OCI-LY3 (cell line): ENCODE results near the gene TMEM215.

Experiments used
- H2AFZ ChIP-seq: fragments of 200-600, 300-600 bp; shearing (Covaris generic); 2 replicates; pipeline ENCODE4 v1.6.0; 2014; ENCODE audit warnings: antibody characterized with exemption, low read depth, low read length
- H3K27ac ChIP-seq: fragments of 200-600, 300-600 bp; sonication (generic); 2 replicates; pipeline ENCODE4 v1.5.1; 2014; ENCODE audit warnings: mild to moderate bottlenecking, low read length, moderate library complexity, mixed read lengths
- H3K27me3 ChIP-seq: fragments of 200-600, 300-600 bp; sonication (generic); 2 replicates; pipeline ENCODE4 v1.6.1; 2014; ENCODE audit warnings: low read depth, low read length, mixed read lengths
- H3K36me3 ChIP-seq: fragments of 200-600, 300-600 bp; sonication (generic); replicated peaks from 2 replicates; pipeline ENCODE3; 2014; ENCODE audit warnings: low read depth, low read length, mixed read lengths
- H3K4me1 ChIP-seq: fragments of 300-600, 200-600 bp; sonication (generic); 2 replicates; pipeline ENCODE4 v1.6.1; 2014; ENCODE audit warnings: low read length, mixed read lengths
- H3K4me2 ChIP-seq: fragments of 200-600, 300-600 bp; sonication (generic); 2 replicates; pipeline ENCODE4 v1.6.1; 2014; ENCODE audit warnings: low read length, mixed read lengths
- H3K4me3 ChIP-seq: fragments of 300-600, 200-600 bp; sonication (generic); 2 replicates; pipeline ENCODE4 v1.5.1; 2014; ENCODE audit warnings: antibody characterized with exemption, mild to moderate bottlenecking, low read length, moderate library complexity
- H3K79me2 ChIP-seq: fragments of 300-600, 200-600 bp; shearing (Covaris generic); 2 replicates; pipeline ENCODE4 v1.6.1; 2014; ENCODE audit warnings: mild to moderate bottlenecking, low read length, mixed read lengths
- H3K9ac ChIP-seq: fragments of 300-600, 200-600 bp; shearing (Covaris generic); 2 replicates; pipeline ENCODE4 v1.6.0; 2014; ENCODE audit warnings: mild to moderate bottlenecking, low read length, moderate library complexity
- H3K9me3 ChIP-seq: fragments of 200-600, 300-600 bp; shearing (Covaris generic); 2 replicates; pipeline ENCODE4 v1.6.1; 2014; ENCODE audit warnings: low read length, mixed read lengths; ENCODE audit not compliant: insufficient read depth
- H4K20me1 ChIP-seq: fragments of 200-600, 300-600 bp; sonication (generic); 2 replicates; pipeline ENCODE4 v1.6.1; 2016; ENCODE audit warnings: low read length, mixed read lengths; ENCODE audit not compliant: insufficient read depth
- EZH2phosphoT487 ChIP-seq: fragments of 200-600 bp; shearing (Covaris generic); IDR thresholded peaks from 2 replicates; pipeline ENCODE4 v1.6.1; 2018; ENCODE audit warnings: antibody characterized with exemption, mixed run types, low read depth
- TF ChIP-seq, protein P1 (sequence below): fragments of 200-600, 300-600 bp; sonication (generic); IDR thresholded peaks from 2 replicates; pipeline ENCODE4 v1.5.1; 2014; ENCODE audit warnings: antibody characterized with exemption, low read length, low read depth

Gene TMEM215

DNA sequence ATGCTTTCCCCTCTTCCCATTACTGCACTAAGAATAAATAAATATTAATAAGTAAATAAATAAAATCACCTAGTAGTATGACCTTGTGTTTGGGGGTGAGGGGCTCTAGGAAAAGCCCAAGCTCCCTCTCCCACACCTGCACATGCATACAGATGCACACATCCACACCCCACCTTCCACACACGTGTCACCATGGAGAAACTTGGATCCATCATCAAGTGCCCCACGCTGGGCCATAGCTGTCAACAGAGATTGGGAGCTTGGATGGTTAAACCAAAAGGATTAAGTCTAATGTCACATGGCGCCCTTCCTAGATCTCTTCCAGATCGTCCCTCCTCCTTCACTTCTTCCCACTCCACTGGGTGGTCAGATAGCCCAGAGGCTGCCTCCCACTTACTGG is 37.0 kb downstream of the TMEM215 start:
- Histone ChIP-seq H3K27ac (no peak overlapping the region), H3K4me1 (no peaks in the 10 kb centered on the region)
- TF ChIP-seq, protein P1, sequence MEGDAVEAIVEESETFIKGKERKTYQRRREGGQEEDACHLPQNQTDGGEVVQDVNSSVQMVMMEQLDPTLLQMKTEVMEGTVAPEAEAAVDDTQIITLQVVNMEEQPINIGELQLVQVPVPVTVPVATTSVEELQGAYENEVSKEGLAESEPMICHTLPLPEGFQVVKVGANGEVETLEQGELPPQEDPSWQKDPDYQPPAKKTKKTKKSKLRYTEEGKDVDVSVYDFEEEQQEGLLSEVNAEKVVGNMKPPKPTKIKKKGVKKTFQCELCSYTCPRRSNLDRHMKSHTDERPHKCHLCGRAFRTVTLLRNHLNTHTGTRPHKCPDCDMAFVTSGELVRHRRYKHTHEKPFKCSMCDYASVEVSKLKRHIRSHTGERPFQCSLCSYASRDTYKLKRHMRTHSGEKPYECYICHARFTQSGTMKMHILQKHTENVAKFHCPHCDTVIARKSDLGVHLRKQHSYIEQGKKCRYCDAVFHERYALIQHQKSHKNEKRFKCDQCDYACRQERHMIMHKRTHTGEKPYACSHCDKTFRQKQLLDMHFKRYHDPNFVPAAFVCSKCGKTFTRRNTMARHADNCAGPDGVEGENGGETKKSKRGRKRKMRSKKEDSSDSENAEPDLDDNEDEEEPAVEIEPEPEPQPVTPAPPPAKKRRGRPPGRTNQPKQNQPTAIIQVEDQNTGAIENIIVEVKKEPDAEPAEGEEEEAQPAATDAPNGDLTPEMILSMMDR, result no peak
- no peak for TF ChIP-seq EZH2phosphoT487

DNA sequence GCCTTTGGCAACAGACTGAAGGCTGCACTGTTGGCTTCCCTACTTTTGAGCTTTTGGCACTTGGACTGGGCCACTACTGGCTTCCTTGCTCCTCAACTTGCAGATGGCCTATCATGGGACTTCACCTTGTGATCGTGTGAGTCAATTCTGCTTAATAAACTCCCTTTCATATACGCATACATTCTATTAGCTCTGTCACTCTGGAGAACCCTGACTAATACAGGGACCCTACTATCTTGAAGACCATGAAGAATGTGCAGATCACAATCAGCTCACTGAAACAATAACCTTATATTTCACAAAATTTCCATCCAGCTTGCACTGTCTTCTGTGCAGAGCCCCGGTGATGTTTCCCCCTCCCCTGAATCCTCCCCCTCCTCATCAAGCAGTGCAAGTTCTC is 39.8 kb downstream of the TMEM215 start:
- H3K9ac ChIP-seq, result no peak overlapping the region
- H3K9me3 ChIP-seq, result no peaks in the 10 kb centered on the region
- no peak overlapping the region for H3K4me3 ChIP-seq
- no peaks in the 10 kb centered on the region for H4K20me1 ChIP-seq
- no peak overlapping the region for H2AFZ ChIP-seq
- no peaks in the 10 kb centered on the region for H3K36me3 ChIP-seq
- no peaks in the 10 kb centered on the region for H3K4me1 ChIP-seq
- H3K27me3 ChIP-seq, result peaks cover 17% of the 10 kb centered on the region; the same call in 1 of the 2 replicates
- H3K4me2 ChIP-seq, result no peak overlapping the region
- no peak for TF ChIP-seq EZH2phosphoT487
- TF ChIP-seq, protein P1, result no peak
- no peak overlapping the region for H3K27ac ChIP-seq
- no peaks in the 10 kb centered on the region for H3K79me2 ChIP-seq

More for the DNA sequence above, 37.0 kb downstream of the TMEM215 start:
- H3K27me3 ChIP-seq, result peaks cover 34% of the 10 kb centered on the region
- no peak overlapping the region for H3K9ac ChIP-seq
- H3K4me3 ChIP-seq, result no peak overlapping the region
- no peaks in the 10 kb centered on the region for H3K9me3 ChIP-seq
- no peaks in the 10 kb centered on the region for H3K79me2 ChIP-seq
- H3K4me2 ChIP-seq, result no peak overlapping the region
- no peaks in the 10 kb centered on the region for H3K36me3 ChIP-seq
- H2AFZ ChIP-seq, result no peak overlapping the region
- H4K20me1 ChIP-seq, result no peaks in the 10 kb centered on the region

DNA sequence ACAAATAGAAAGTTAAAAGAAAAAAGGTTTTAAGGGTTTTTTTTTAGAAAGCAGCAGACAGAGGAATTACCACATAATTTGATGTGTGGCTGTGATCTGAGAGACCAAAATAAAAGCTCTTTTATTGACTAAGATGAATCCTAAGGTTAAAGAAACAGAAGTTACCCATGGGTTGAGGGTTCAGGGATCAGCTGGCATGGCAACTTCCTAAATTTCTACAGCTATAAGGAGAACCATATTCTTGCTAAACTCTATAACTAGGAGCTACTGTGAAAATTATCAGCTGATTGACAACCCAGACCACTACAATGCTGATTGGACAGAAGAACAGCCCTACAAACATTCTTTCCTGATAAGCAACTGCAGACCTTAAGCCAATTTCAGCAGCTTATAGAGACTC is 40.2 kb downstream of the TMEM215 start:
- TF ChIP-seq EZH2phosphoT487, result no peak
- TF ChIP-seq, protein P1, result no peak
- H3K4me3 ChIP-seq, result no peak overlapping the region
- H3K27me3 ChIP-seq, result peaks cover 14% of the 10 kb centered on the region; the same call in 1 of the 2 replicates

DNA sequence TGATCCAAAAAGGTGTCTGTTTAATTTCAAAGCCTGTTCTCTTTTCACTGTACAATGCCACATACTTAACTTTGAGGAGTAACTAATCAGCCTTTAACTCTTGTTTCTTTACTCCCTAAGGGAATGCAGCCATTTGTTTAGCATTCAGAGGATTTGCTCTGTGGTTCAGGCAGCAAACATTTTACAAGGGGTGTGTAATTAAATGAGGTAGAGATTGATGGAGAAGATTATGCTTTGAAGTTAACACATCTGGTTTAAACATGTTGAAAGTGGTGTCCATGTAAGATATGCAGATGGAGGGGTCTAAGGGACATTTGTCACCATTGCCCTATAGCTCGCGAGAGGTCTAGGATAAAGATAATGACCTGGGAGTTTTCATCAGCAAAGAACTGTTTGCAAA is 41.9 kb downstream of the TMEM215 start:
- no peaks in the 10 kb centered on the region for H4K20me1 ChIP-seq

More for the DNA sequence above, 40.2 kb downstream of the TMEM215 start:
- Histone ChIP-seq H3K36me3 (no peaks in the 10 kb centered on the region), H3K27ac (no peak overlapping the region), H3K4me2 (no peak overlapping the region), H3K4me1 (no peaks in the 10 kb centered on the region), H3K79me2 (no peaks in the 10 kb centered on the region), H3K9ac (no peak overlapping the region), H2AFZ (no peak overlapping the region), H3K9me3 (no peaks in the 10 kb centered on the region), H4K20me1 (no peaks in the 10 kb centered on the region)

More for the DNA sequence above, 41.9 kb downstream of the TMEM215 start:
- TF ChIP-seq, protein P1, result no peak
- no peak for TF ChIP-seq EZH2phosphoT487
- no peaks in the 10 kb centered on the region for H3K79me2 ChIP-seq
- no peak overlapping the region for H3K4me3 ChIP-seq
- H3K4me2 ChIP-seq, result no peak overlapping the region
- H3K36me3 ChIP-seq, result no peaks in the 10 kb centered on the region
- H3K27me3 ChIP-seq, result 0 out of 2 replicates have a peak, but pooled peaks cover 5% of the 10 kb centered on the region
- no peaks in the 10 kb centered on the region for H3K4me1 ChIP-seq
- H3K27ac ChIP-seq, result no peak overlapping the region
- no peak overlapping the region for H2AFZ ChIP-seq
- no peak overlapping the region for H3K9ac ChIP-seq
- no peaks in the 10 kb centered on the region for H3K9me3 ChIP-seq
